GM18502 (cell line): ENCODE results near the gene URB2.
A peak's percentile ranks its signal among the peaks of the same experiment; 100 is the strongest.
"Not testable (repeated sequence)": the region's sequence is repeated elsewhere in the genome, so short reads cannot be mapped to it uniquely, and the experiment has no call there.

Experiments
- ATAC-seq: cut with Tn5 transposase; IDR thresholded peaks from one replicate; pipeline ENCODE4 v1.9.1; 2021; ENCODE audit warnings: mild to moderate bottlenecking; ENCODE audit not compliant: unreplicated experiment, poor library complexity

URB2 gene

GRCh38 chr1:229625915-229626831, at the start of gene URB2, which contains the start of gene TAF5L:
TSS of gene URB2 (plus strand) at chr1:229626247. CDS start at chr1:229627634, 1,387 bp downstream.
TSS of gene TAF5L (minus strand) at chr1:229626122. CDS start at chr1:229614482, 11,640 bp downstream.
- ATAC-seq = peak; percentile 90

- ATAC-seq = peak; percentile 35
These were observed 47.6 kb upstream of the URB2 start for GRCh38 chr1:229578168-229579058.

GRCh38 chr1:229579059-229579673, 46.9 kb upstream of the URB2 start:
- ATAC-seq = peak; percentile 91

- no peak for ATAC-seq
These were observed 44.6 kb upstream of the URB2 start for GRCh38 chr1:229581485-229581884.

GRCh38 chr1:229582011-229582694, 43.9 kb upstream of the URB2 start:
- no peak for ATAC-seq

GRCh38 chr1:229582715-229583114, 43.3 kb upstream of the URB2 start:
- no peak for ATAC-seq

- no peak for ATAC-seq
These were observed 40.7 kb upstream of the URB2 start for GRCh38 chr1:229585338-229585737.

- no peak for ATAC-seq
These were observed 35.9 kb upstream of the URB2 start for GRCh38 chr1:229590119-229590518.

GRCh38 chr1:229593800-229594199, 32.2 kb upstream of the URB2 start:
- ATAC-seq = no peak

- ATAC-seq = no peak
These were observed 31.6 kb upstream of the URB2 start for GRCh38 chr1:229594227-229595008.

GRCh38 chr1:229595876-229596275, 30.2 kb upstream of the URB2 start:
- not testable (repeated sequence) for ATAC-seq

GRCh38 chr1:229596925-229597699, 28.9 kb upstream of the URB2 start:
- no peak for ATAC-seq

GRCh38 chr1:229597877-229598276, 28.2 kb upstream of the URB2 start:
- no peak for ATAC-seq

GRCh38 chr1:229599218-229599954, 26.7 kb upstream of the URB2 start:
- ATAC-seq = no peak

GRCh38 chr1:229600229-229600628, 25.8 kb upstream of the URB2 start:
- ATAC-seq = no peak

GRCh38 chr1:229603371-229604005, 22.6 kb upstream of the URB2 start:
- ATAC-seq = no peak

- no peak for ATAC-seq
These were observed 18.7 kb upstream of the URB2 start for GRCh38 chr1:229607370-229607769.
